GM04503 (cell line): ENCODE results near the gene NUP98.
A peak's percentile ranks its signal among the peaks of the same experiment; 100 is the strongest.

Source experiments
- DNase-seq: peaks from one replicate; pipeline ENCODE4 v3.0.0-alpha.2; 2012; ENCODE audit warnings: low read depth

The NUP98 gene

DNA sequence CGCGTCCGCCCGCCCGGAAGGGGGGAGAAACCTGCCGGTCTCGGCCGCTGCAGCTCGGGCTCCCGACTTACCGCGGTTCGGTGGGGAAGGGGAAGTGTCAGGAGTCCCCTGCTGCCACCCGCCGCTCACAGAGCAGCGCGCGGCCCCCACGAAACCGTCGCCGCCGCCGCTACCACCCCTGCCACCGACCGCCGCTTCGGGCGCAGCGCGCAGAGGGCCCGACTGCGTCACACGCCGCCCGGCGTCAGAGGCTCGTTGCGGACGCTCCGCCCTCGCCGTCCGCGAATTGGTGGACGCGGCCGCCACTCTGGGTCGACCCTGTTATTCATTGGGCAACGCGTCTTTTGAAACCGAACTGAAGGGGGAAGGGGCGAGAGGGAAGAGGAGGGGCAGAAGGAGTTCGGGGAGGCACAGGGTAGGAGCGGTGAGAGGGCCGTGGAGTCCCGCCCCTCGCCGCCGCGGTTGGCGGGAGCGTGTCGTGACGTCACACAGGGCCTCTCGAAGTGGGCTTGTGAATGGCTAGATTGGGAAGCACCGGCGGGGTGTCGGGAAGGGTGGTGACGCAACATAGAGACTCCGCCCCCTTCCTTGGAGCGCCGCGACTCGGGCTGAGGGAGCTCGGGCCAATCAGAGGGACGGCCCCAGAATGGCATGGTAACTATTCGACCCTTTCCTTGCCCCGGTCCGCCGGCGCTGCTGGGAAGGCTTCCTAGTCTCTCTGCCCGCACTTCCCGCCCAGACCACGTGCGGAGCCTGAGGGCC is at the start of gene NUP98:
Gene NUP98 (minus strand): TSS at position 226 of the 762 bp plus-strand sequence. CDS start 15,437 bp downstream, outside the sequence.
- DNase-seq = peak; percentile 99

DNA sequence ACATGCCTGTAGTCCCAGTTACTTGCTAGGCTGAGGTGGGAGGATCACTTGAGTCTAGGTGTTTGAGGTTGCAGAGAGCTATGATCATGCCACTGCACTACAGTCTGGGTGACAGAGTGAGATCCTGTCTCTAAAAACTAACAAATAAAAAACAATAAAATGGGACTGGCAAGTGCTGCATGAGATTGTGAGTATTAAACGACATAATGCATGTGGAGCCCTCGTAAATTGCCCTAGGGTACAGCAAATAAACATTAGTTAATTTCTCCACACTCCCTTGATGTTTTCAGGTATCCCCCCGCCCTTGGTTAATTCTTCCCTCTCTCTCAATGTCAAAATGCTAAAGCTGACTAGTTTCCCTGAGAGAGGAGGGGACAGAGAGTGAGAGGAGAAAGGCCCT is 48.3 kb upstream of the NUP98 start:
- DNase-seq = no peak

DNA sequence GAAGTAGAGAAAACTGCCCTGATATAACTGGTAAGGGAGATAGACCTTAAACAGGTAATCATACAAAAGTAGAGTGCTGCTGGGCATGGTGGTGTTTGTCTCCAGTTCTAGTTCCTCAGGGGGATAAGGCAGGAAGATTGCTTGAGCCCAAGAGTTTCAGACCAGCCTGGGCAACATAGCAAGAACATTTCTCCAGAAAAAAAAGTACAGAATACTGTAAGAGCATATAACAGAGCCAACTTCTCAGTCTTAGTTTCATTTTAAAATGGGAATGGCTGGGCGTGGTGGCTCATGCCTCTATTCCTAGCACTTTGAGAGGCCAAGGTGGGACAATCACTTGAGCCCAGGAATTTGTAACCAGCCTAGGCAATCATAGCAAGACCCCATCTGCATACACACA is 47.9 kb upstream of the NUP98 start:
- no peak for DNase-seq

DNA sequence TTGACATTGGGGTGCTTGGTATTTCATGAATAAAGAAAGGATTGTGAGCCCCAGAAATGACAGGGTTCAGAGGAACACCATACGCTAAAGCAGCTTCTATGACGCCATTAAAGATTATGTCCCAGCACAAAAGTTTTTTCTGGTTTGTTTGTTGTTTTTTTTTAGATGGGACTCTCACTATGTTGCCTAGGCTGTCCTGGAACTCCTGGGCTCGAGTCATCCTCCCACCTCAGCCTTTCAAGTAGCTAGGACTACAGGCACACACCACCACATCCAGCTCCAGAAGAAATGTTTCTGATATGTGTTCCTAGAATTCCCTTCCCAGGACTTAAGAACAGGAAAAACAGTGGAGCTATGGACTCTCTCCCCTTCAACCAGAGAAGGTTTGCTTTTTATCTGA is 46.0 kb upstream of the NUP98 start:
- DNase-seq = no peak

DNA sequence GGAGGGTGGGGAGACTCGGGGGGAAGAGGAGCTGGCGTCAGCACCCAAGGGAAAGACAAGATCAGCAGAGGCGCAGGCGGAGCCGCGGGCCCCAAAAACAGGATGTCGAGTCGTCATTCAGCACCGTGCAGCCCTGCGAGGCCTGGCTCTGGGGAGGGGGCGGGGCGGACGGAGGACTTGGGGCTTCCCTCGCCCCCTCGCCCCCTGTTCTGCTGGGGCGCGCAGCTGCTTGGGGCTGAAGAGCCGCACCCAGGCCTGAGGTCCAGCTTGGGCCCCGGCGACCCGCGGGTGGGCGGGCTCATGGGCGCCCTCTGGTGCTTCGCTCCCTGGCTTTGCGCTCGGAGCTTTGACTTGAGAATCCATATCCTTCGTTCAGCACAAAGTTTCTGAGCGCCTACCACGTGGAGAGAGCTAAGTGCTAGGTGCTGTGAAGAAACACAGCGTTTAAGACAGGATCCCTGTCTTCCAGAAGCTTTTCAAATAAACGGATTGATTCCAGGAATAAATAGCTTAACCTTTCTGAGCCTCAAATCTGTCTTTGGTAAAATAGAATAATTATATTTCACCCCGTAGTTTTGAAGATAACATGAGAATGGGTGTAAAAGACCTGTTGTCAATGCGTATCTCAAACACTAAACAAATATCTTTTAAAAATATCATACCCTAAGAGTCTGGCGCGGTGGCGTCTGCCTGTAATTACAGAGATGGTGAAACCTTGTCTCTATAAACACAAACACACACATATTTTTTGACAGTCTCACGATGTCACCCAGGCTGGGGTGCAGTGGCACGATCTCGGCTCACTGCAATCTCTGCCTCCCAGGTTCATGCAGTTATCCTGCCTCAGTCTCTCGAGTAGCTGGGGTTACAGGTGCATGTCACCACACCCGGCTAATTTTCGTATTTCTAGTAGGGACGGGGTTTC is 44.3 kb upstream of the NUP98 start:
- peak; percentile 42 for DNase-seq

DNA sequence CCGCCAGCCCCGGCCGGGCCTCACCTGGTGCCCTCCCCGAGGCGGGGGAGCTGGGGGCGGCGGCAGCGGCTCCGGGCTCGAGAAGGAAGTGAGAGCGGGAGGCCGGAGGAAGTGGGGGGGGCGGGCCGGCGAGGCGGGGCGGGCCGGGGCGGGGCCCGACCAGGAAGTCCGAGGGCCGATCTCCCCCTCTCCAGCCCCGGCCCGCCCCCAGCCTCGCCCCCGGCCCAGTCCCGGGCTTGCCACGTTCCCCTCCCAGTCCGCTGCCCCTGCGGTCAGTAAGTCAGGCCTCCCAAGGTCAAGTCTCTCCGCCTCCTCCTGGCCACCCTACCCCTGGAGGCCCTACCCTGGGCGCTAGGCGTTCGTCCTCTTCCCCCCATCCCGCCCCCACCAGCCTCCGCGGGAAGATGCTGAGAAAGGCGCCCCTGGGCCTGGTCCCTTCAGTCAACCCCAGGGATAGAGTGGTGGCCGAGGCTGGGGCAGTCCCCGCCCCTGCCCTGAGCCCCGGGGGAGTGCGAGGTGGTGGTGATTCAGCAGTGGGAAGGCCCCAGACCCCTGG is 43.6 kb upstream of the NUP98 start, which contains the start of gene RHOG:
Gene RHOG (minus strand): TSS at position 90 of the 556 bp plus-strand sequence. CDS start 12,821 bp downstream, outside the sequence.
- peak; percentile 49 for DNase-seq

DNA sequence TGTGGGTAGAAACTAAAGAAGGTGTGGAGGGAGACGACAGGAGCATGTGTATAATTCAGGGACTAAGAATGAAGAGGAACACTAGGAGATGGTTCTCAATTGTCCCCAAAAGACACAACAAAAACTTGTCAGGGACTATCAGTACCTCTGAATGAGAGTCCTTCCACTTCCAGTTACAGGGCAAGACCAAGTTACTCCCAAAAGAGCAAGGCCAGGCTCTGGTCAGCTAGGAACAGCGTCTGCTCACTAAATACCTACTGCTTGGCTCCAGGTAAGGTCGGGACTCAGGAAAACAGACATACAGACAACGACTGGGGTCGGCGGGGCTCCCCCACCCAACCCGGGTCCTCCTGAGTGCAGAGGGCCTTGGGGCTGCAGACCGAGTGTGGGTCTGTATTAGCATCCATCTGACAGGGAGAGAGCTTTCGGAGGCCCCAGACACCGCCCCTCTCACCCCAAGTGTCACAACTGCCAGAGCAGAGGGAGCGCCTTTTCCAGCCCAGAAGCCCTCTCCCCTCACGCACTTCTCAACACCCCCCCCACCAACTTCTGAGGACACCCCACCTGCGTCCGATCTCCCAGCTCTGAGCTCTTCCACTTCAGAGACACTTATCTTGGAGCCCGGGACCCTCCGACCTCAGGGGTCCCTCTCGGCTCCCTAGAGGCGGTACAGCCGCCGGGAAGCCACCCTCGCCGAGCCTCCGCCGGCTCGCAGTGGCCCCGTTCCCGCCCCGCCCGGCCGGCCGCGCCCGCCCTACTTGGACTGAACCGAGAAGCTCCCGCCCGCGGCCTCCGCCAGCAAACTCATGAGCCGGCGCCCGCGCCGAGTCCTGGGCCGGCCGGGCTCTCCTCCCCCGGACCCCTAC is 42.9 kb upstream of the NUP98 start:
- no peak for DNase-seq

DNA sequence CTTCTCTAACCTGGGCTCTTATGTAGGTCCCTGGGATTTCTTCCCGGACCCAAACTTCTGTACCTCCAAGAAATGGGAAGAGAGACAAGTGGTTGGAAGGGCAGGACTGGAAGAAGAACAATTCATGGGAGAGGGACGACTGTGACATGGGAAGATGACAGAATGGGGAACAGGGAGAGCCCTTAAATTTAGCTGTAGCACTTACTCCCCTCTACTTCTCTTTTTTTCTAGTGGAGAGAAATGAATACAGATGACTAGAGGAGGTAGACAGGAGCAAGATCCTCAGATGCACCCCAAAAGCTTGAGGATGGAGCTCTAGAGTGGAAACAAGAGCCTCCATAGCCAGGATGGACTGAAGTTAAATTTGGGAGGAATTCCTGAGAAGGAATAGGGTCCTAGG is 41.1 kb upstream of the NUP98 start:
- DNase-seq = no peak

DNA sequence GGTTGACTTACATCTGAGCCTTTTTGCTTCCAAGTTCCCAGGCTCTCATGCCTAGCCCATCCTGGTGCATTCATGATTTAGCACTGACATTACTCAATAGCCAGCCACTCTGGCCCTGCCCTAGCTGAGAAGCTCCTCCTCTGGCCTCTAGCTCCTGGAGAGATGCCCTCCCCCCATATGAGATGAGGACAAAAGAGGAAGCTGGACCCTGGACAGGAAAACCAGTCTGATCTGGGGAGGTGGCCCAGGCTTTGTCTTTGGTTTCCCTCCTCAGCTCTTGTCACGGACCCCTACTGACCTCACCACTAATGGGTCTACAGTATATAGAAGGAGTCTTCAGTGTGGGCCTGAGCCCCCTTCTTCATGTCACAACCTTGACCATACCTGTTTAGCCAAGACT is 40.4 kb upstream of the NUP98 start:
- DNase-seq = peak; percentile 14

DNA sequence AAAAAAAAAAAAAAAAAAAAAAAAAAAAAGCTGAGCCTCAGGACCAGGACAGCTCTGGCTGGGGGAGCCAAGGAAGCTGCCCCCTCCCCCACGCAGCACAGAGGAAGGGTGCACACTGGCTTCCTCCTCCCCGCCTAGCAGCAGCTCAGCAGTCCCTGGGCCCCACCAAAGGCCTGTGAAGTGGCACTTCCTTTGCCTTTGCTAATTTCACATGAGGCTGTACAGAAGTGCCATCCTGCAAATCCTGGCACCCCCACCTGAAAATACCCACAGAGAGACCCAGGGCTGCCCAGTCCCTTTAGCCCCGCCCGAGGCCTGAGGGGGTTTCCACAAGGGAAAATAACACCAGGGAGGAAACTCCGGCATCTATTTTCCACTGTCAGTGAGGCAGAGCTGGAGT is 39.5 kb upstream of the NUP98 start:
- no peak for DNase-seq

DNA sequence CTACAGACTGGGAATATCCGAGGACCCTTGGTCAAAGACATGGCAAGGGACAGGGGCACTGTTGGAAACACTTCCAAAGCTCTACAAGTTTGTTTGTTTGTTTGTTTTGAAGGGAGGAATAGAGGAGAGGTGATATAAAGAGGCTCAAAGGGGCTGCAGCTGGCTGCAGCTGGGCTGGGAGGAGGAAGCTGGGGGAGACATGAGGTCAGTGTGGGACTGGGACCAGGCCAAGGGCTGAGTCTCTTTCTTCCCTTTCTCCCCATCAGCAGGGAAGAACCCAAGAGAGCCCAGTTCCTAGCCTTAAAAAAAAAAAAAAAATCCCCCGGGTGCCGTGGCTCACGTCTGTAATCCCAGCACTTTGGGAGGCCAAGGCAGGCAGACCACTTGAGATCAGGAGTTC is 38.4 kb upstream of the NUP98 start:
- no peak for DNase-seq

DNA sequence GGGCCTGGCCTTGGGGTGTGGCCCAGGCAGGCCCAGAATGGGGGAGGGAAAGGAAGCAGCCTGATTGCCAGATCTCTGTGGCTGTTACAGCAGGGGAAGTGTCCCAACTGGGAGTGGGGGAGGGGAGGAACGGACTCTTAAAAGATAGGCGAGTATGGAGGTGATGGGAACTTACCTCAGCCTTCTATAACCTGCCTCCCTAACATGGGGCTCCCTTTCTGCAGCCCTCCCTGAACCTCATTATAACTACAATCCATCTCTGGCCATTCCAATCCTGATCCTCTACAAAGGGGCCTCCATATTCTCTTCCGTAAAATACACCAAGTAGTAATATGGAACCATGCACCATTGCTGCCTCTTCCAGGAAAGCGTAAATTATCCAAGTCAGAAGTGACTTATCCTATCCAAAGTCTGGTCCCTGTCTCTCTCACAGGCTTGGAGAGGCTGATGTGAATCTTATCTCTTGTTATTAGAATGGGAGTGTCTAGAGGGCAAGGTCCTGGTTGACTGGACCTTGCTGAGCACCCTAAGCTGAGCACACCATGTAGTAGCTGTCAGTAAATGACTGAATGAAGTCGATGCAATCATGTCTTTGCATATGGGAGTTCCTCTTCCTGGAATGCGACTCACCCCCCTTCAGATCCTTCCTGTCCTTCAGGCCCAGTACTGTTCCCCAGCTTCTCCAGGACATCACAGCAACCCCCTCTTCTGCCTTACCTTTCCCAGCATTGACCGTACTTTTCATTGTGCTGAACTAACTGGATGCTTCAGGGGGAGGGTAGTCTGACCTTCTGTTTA is 37.5 kb upstream of the NUP98 start:
- DNase-seq = no peak

DNA sequence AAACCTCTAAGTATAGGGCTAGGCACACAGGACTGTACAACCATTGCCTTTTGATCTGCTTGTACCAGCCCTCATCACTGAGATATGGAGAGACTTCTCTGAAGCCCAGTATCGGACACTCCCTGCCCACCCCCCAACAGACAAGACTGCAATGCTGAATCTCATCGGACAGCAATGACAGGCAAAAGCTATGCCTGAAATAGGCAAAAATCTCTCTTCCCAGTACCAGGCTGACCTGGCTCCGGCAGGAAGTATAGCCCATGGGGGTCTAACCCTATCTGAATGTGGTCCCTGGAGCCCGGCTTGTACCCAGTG is 37.0 kb upstream of the NUP98 start:
- no peak for DNase-seq

DNA sequence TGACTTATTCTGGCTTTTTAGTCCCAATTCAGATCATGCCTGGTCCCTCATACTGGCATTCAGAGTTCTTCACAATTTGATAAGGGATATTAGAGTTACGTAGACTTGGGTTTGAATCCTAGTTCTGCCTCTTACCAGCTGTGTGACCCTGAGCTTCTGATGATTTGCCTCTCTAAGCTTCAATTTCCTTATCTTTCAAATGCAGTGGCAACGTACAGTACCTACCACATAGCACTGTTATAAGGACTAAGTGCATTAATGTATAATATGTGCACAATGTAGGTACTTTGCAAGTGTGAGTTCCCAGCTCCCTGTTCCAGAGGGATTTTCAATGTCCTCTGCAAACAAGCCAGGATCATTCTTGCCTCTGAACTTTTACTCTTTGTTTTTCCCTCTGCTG is 36.1 kb upstream of the NUP98 start:
- DNase-seq = no peak

DNA sequence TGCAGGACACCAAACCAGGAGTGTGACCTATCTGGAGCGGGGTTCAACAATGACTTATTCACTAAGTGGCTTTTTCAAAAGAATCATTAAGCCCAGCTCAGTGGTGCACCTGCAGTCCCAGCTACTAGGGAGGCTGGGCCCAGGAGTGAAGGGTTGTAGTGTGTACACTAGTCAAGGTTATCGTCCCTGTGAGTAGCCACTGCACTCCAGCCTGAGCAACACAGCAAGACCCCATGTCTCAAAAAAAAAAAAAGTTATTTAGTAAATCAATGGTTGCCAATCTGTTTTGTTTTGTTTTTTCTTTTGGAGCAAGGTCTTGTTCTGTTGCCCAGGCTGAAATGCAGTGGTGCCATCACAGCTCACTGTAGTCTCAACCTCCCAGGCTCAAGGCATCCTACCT is 35.5 kb upstream of the NUP98 start:
- DNase-seq = no peak

DNA sequence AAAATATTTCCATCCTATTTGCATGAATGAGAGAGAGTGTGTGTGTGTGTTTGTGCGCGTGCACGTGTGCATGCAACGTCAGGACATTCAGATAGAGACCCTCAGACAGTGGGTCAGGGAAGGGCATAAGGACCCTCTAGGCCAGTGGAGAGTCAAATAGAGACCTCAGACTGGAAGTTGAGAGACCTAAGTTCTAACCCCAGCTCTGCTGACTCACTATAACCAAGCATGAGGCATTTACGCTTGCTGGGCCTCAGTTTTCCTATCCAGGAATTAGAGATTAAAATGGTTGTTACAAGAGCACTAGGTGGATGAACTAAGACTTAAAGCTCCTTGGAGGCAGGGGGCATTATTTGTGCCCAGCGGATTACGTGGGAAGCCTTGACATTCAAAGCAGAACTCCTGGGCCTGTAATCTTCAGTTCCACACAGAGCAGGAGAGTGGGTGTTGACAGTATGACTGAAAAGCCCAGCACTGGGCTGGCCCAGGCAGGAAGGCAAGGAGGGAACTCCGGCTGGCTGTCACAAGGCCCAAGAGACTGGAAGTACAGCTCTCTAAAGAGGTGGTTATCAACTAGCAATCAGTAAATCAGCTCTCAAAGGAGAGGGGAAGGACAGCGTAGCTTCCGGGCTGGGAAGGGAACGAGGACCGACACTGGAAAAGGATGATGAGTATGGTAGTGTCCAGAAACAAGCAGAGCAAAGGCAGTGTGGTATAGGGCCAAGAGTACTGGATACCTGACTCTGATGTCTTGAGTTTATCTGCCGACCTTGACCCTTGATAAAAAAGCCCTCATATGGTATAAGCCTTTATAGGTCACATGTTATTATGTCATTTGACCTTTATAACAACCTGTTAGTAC is 34.3 kb upstream of the NUP98 start:
- no peak for DNase-seq

DNA sequence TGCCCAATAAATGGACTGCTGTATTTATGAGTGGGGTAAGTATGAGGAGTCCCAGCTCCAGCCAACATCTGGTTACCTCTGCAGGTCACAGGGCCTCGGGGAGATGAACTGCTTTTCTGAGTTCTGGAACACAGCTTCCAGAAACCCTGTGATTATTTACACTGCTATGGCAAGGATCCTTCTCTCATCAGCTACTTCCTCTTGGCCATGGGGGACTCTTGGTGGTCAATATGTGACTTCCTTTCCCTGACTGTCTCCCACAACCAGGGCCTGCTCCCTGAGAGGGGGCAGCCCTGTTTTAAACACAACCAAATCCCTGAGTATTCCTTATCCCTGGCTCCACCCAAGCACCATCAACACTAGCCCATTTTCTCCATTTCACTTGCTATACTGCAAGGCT is 33.4 kb upstream of the NUP98 start:
- no peak for DNase-seq

DNA sequence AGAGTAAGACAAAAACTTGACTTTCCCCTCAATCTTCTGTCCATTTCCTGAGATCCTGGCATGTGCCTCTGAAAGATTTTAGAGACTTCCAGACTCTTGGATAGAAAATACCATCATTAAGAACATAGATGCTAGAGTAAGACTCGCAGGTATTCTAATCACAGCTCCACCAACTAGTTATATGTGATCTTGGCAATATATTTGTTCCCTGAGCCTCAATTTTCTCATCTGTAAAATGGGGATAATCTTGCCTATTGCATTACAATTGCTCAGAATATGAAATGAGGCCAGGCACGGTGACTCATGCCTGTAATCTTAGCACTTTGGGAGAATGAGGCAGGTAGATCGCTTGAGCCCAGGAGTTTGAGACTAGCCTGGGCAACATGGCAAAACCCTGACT is 32.7 kb upstream of the NUP98 start:
- no peak for DNase-seq

DNA sequence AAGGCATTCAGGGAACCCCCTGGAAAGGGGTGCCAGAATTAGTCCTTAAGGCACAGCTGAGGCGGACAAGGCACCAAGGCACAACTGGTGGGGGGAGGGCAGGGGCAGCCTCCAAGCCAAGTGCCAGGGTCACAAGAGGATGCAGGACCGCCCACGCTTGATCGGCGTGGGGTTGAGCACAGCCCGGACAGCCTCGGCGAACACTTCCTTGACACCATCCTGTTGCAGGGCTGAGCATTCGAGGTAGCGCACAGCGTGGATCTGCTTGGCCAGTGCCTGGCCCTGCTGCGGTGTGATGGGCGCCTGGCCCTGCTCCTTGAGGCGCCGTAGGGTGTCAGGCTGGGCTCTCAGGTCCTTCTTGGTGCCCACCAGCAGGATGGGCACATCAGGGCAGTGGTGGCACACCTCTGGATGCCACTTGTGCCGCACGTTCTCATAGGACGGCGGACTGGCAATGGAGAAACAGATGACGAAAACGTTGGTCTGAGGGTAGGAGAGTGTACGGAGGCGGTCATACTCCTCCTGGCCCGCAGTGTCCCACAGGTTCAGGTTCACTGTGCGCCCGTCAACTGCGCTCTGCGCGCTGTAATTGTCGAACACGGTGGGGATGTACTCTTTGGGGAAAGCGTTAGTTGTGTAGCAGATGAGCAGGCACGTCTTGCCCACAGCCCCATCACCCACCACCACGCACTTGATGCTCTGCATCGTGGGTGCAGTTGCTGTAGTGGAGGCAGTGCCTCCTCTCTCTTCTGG is 30.3 kb upstream of the NUP98 start:
- no peak for DNase-seq
